Transverse colon (tissue), 4 donors: ENCODE measurements around the gene TENM4. TPM values are rescaled to one million over a fixed set of nuclear protein-coding genes. Genes with fewer than 3 reads are reported as not detected.

ENCODE experiments used
- DNase-seq: peaks from one replicate; pipeline ENCODE4 v3.0.0-alpha.2; 2019
- H3K27ac ChIP-seq, 4 donors: fragments of 200-600 bp; sonication (generic); 2 replicates each; pipeline ENCODE4 v1.5.1; 2016 to 2018; ENCODE audit warnings: inconsistent platforms in 4 of 4
- H3K27me3 ChIP-seq: fragments of 200-600 bp; sonication (generic); 2 replicates; pipeline ENCODE4 v1.5.1; 2017; ENCODE audit warnings: inconsistent platforms
- H3K36me3 ChIP-seq, 4 donors: fragments of 200-600 bp; sonication (generic); 2 replicates each; pipeline ENCODE4 v1.5.1; 2017 to 2019; ENCODE audit warnings: inconsistent platforms in 4 of 4
- H3K4me1 ChIP-seq, 4 donors: fragments of 200-600 bp; sonication (generic); 2 replicates each; pipeline ENCODE4 v1.5.1; 2017 to 2020; ENCODE audit warnings: inconsistent platforms in 4 of 4
- H3K4me3 ChIP-seq, 4 donors: fragments of 200-600 bp; sonication (generic); 1 replicate in 1 of 4; 2 replicates in 3 of 4; pipeline versions ENCODE4 v1.5.1 to v1.6.1; 2017 to 2019; ENCODE audit warnings: inconsistent platforms in 4 of 4
- H3K9me3 ChIP-seq, 2 donors: fragments of 200-600 bp; sonication (generic); 2 replicates each; pipeline ENCODE4 v1.5.1; 2017 to 2019; ENCODE audit warnings: inconsistent platforms in 2 of 2
- CTCF ChIP-seq, 5 experiments: fragments of 200-600 bp in 3 of 5; fragments of 450-650 bp in 2 of 5; sonication (generic) in 3 of 5; IDR thresholded peaks; 1 replicate in 2 of 5; 2 replicates in 3 of 5; pipeline ENCODE4 v1.5.1; 2016 to 2017; ENCODE audit warnings: antibody characterized with exemption in 5 of 5, inconsistent platforms in 3 of 5, mild to moderate bottlenecking in 2 of 5, moderate library complexity in 1 of 5
- EP300 ChIP-seq: sonication (generic); formaldehyde crosslinking; IDR thresholded peaks from one replicate; pipeline ENCODE4 v1.6.1; 2017; ENCODE audit warnings: antibody characterized with exemption, low read depth
- POLR2A ChIP-seq: fragments of 450-650 bp; IDR thresholded peaks from one replicate; pipeline ENCODE4 v1.6.1; 2016; ENCODE audit warnings: antibody characterized with exemption, mild to moderate bottlenecking, moderate library complexity
- POLR2AphosphoS5 ChIP-seq, 3 donors: sonication (generic); formaldehyde crosslinking; IDR thresholded peaks; one replicate each; pipeline ENCODE4 v1.6.1; 2016; ENCODE audit warnings: antibody characterized with exemption in 3 of 3
- WGBS, 2 donors: methylation state at CpG; one replicate each; pipeline ENCODE4 v1.1.5; 2018; ENCODE audit warnings: low coverage in 1 of 2; 5-methylcytosine and 5-hydroxymethylcytosine counted together
- in situ Hi-C, 4 donors: fragments of 200-750 bp; cut with MboI; loops; one replicate each; pipeline versions ENCODE4 v1.15.0 to v1.15.1; 2017; ENCODE audit warnings: low sequenced_read_pairs in 3 of 4, low pct_ligation_motif_present in 1 of 4, low pct_unique_long_range_greater_than_20kb in 1 of 4
- intact Hi-C: fragments of 100-400 bp; cut with DNase I; formaldehyde crosslinking; loops from one replicate; pipeline ENCODE4 v1.15.1; 2023; ENCODE audit warnings: low total_unique reads
- total RNA-seq, 4 donors: library from RNA; depleted of rRNA; stranded (reverse); fragments of >200 nt; gene quantifications; one replicate each; pipeline ENCODE4 v1.1.0, GENCODE V29; 2016

TENM4 gene
- total RNA-seq, 4 donors from 2014 or later: 0.14 to 0.79 (median 0.39) TPM

GRCh38 chr11:78654866-78655265 is 786.0 kb downstream of the TENM4 start:
- in situ Hi-C loops (loop anchor here (10.0 to 25.0 kb wide), 4 partner anchors 60 to 432 kb away; no protein-coding TSS in a partner anchor), intact Hi-C loops (loop anchor here (10.0 kb wide), 1 partner anchor 1090 kb away; no protein-coding TSS in a partner anchor)
- 91 to 94% methylated on average over 3 to 5 of the region's 5 CpGs for WGBS, 2 donors

GRCh38 chr11:78654071-78654470 is 786.8 kb downstream of the TENM4 start:
- no peak for DNase-seq
- Histone ChIP-seq H3K4me1 (no peaks in the 10 kb centered on the region), H3K27me3 (no peaks in the 10 kb centered on the region), H3K4me3 (no peak overlapping the region), H3K36me3 (no peaks in the 10 kb centered on the region), H3K27ac (no peak overlapping the region), H3K9me3 (no peaks in the 10 kb centered on the region)
- intact Hi-C loops: loop anchor here (10.0 kb wide), 1 partner anchor 1091 kb away; no protein-coding TSS in a partner anchor
- in situ Hi-C loops: loop anchor here (10.0 to 25.0 kb wide), 4 partner anchors 61 to 433 kb away; no protein-coding TSS in a partner anchor
- TF ChIP-seq CTCF (IDR thresholded peaks at IDR 0.05) (no peak), EP300 (no peak), POLR2A (no peak), POLR2AphosphoS5 (IDR thresholded peaks at IDR 0.05) (no peak)
- WGBS, 2 donors: 53 to 83% methylated on average over 1 to 3 of the region's 3 CpGs

More at GRCh38 chr11:78654866-78655265, 786.0 kb downstream of the TENM4 start:
- Histone ChIP-seq H3K27me3 (no peaks in the 10 kb centered on the region), H3K9me3 (no peaks in the 10 kb centered on the region), H3K4me3 (no peak overlapping the region), H3K4me1 (no peaks in the 10 kb centered on the region), H3K36me3 (no peaks in the 10 kb centered on the region), H3K27ac (no peak overlapping the region)
- no peak for TF ChIP-seq POLR2AphosphoS5 (IDR thresholded peaks at IDR 0.05)
- no peak for TF ChIP-seq POLR2A
- no peak for TF ChIP-seq CTCF (IDR thresholded peaks at IDR 0.05)
- no peak for TF ChIP-seq EP300
- no peak for DNase-seq

GRCh38 chr11:78653294-78653909 is 787.4 kb downstream of the TENM4 start:
- in situ Hi-C loops: loop anchor here (10.0 to 25.0 kb wide), 4 partner anchors 61 to 434 kb away; no protein-coding TSS in a partner anchor
- TF ChIP-seq CTCF (IDR thresholded peaks at IDR 0.05) (no peak), POLR2AphosphoS5 (IDR thresholded peaks at IDR 0.05) (no peak)
- no peak for DNase-seq
- Histone ChIP-seq H3K27ac (no peak overlapping the region), H3K27me3 (no peaks in the 10 kb centered on the region), H3K4me3 (no peak overlapping the region), H3K9me3 (no peaks in the 10 kb centered on the region), H3K4me1 (no peaks in the 10 kb centered on the region), H3K36me3 (no peaks in the 10 kb centered on the region)
- WGBS, 2 donors: 83 to 87% methylated on average over 4 to 11 of the region's 11 CpGs
- intact Hi-C loops: loop anchor here (10.0 kb wide), 1 partner anchor 1091 kb away; no protein-coding TSS in a partner anchor

GRCh38 chr11:78652843-78653239 is 788.0 kb downstream of the TENM4 start:
- WGBS, 2 donors: 71 to 72% methylated on average over 1 to 5 of the region's 5 CpGs
- intact Hi-C loops (loop anchor here (10.0 kb wide), 1 partner anchor 1092 kb away; no protein-coding TSS in a partner anchor), in situ Hi-C loops (loop anchor here (10.0 to 25.0 kb wide), 4 partner anchors 62 to 434 kb away; no protein-coding TSS in a partner anchor)
- H3K4me3 ChIP-seq: no peak overlapping the region
- DNase-seq: no peak
- H3K27me3 ChIP-seq: no peaks in the 10 kb centered on the region
- TF ChIP-seq EP300: no peak
- TF ChIP-seq CTCF (IDR thresholded peaks at IDR 0.05): no peak
- no peak for TF ChIP-seq POLR2A
- TF ChIP-seq POLR2AphosphoS5 (IDR thresholded peaks at IDR 0.05): no peak
- H3K4me1 ChIP-seq: no peaks in the 10 kb centered on the region
- no peak overlapping the region for H3K27ac ChIP-seq
- no peaks in the 10 kb centered on the region for H3K9me3 ChIP-seq
- H3K36me3 ChIP-seq: no peaks in the 10 kb centered on the region
